Measurements from ENCODE around the gene ATOH8.

- TF ChIP-seq POLR2AphosphoS5 (IDR thresholded peaks at IDR 0.05; ENCODE audit: borderline replicate concordance, low read depth, low read length), result no peak
- TF ChIP-seq EZH2 (IDR thresholded peaks at IDR 0.05), result no peak
Measured at GRCh38 chr2:85786865-85787264, 33.1 kb downstream of the ATOH8 start.

All from SK-N-MC (cell line).